ENCODE results near the gene WNT4.

Gene WNT4

DNA sequence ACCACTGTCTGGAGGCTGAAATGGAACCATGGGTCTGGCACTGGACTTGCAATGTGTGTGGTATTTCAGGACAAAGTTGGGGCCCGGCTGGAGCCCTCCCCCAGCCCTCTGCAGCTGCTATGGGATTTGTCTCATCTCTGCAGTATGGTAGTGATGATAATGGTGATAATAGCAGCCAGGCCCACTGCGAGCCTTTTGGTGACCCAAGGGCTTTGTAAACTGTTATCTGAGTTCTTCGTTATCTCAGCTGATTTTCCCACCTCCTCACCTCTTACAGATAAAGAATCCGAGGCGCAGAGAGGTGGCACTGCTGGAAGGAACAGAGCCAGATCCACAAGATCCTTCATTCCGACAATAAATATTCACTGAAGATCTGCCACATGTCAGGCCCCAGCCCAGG is 11.7 kb upstream of the WNT4 start:
- H3K27me3 ChIP-seq (ENCODE audit: insufficient read depth, low read length) = peaks cover 4% of the 10 kb centered on the region; the same call in 1 of the 2 replicates
- H3K4me2 ChIP-seq (ENCODE audit: low read length) = no peak overlapping the region
- TF ChIP-seq EZH2 (IDR thresholded peaks at IDR 0.05; ENCODE audit: borderline replicate concordance, low read length) = no peak
- TF ChIP-seq, protein P1, sequence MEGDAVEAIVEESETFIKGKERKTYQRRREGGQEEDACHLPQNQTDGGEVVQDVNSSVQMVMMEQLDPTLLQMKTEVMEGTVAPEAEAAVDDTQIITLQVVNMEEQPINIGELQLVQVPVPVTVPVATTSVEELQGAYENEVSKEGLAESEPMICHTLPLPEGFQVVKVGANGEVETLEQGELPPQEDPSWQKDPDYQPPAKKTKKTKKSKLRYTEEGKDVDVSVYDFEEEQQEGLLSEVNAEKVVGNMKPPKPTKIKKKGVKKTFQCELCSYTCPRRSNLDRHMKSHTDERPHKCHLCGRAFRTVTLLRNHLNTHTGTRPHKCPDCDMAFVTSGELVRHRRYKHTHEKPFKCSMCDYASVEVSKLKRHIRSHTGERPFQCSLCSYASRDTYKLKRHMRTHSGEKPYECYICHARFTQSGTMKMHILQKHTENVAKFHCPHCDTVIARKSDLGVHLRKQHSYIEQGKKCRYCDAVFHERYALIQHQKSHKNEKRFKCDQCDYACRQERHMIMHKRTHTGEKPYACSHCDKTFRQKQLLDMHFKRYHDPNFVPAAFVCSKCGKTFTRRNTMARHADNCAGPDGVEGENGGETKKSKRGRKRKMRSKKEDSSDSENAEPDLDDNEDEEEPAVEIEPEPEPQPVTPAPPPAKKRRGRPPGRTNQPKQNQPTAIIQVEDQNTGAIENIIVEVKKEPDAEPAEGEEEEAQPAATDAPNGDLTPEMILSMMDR (IDR thresholded peaks at IDR 0.05; ENCODE audit: low read length) = no peak
- no peak overlapping the region for H3K27ac ChIP-seq (ENCODE audit: low read depth, low read length, poor library complexity, severe bottlenecking)
- H3K36me3 ChIP-seq (ENCODE audit: insufficient read depth, low read length) = no peaks in the 10 kb centered on the region
- no peaks in the 10 kb centered on the region for H3K79me2 ChIP-seq (ENCODE audit: insufficient read depth, low read length)
- H2AFZ ChIP-seq (ENCODE audit: low read length) = no peak overlapping the region
- H4K20me1 ChIP-seq (ENCODE audit: insufficient read depth, low read length) = no peaks in the 10 kb centered on the region
- no peaks in the 10 kb centered on the region for H3F3A ChIP-seq (ENCODE audit: insufficient read depth, low read length)
- H3K9me2 ChIP-seq (ENCODE audit: low read depth, low read length) = no peaks in the 10 kb centered on the region
- H3K9ac ChIP-seq (ENCODE audit: low read length) = no peak overlapping the region
- no peaks in the 10 kb centered on the region for H3K9me3 ChIP-seq (ENCODE audit: low read length)
- no peaks in the 10 kb centered on the region for H3K4me1 ChIP-seq (ENCODE audit: insufficient read depth, low read length, severe bottlenecking)
- no peak overlapping the region for H3K4me3 ChIP-seq (ENCODE audit: low read depth, low read length, poor library complexity, severe bottlenecking)

DNA sequence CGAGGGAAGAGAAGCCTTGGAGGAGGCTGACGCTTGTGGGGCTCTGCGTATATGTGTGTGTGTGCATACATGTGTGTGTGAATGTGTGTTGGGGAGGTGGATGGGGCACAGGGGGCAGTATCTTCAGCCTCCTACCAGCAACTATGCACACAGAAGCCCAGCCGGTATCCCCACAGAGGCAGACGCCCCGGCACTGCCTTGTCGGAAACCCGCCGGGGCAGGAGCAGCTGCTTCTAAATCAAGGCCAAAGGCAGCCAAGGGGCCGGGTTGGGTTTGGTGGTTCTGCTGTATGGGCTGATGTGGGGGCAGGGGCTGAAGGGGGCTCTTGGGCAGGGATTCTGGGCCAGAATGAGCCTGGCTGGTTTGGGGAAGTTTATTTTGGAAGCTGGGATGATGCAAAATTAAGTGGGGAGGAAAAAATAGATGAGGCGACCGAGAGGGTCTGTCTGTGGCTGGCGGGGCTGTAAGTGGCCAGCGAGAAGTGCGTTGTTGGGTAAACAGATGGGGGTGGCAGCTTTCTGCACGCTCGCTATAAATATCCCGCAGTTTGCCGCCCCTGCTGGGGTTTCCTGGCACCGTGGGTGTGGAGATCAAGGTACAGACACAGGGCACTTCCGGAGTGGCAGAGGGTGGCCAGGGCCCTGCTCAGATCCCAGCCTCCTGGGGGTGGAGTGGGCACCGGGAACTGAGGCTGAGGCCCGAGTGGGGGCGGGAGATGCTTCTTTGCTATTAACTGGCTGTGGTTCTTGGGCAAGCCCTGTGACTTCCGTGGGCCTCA is 11.0 kb upstream of the WNT4 start:
- no peaks in the 10 kb centered on the region for H3F3A ChIP-seq (ENCODE audit: insufficient read depth, low read length)
- H3K9me2 ChIP-seq (ENCODE audit: low read depth, low read length) = no peaks in the 10 kb centered on the region
- H3K27me3 ChIP-seq (ENCODE audit: insufficient read depth, low read length) = peaks cover 4% of the 10 kb centered on the region; the same call in 1 of the 2 replicates
- H4K20me1 ChIP-seq (ENCODE audit: insufficient read depth, low read length) = no peaks in the 10 kb centered on the region
- no peaks in the 10 kb centered on the region for H3K4me1 ChIP-seq (ENCODE audit: insufficient read depth, low read length, severe bottlenecking)
- no peak overlapping the region for H3K9ac ChIP-seq (ENCODE audit: low read length)
- H3K4me3 ChIP-seq (ENCODE audit: low read depth, low read length, poor library complexity, severe bottlenecking) = no peak overlapping the region
- H3K36me3 ChIP-seq (ENCODE audit: insufficient read depth, low read length) = no peaks in the 10 kb centered on the region
- no peaks in the 10 kb centered on the region for H3K9me3 ChIP-seq (ENCODE audit: low read length)
- no peaks in the 10 kb centered on the region for H3K79me2 ChIP-seq (ENCODE audit: insufficient read depth, low read length)
- H3K4me2 ChIP-seq (ENCODE audit: low read length) = no peak overlapping the region
- H2AFZ ChIP-seq (ENCODE audit: low read length) = no peak overlapping the region
- TF ChIP-seq, protein P1 (IDR thresholded peaks at IDR 0.05; ENCODE audit: low read length) = no peak
- no peak for TF ChIP-seq EZH2 (IDR thresholded peaks at IDR 0.05; ENCODE audit: borderline replicate concordance, low read length)
- no peak overlapping the region for H3K27ac ChIP-seq (ENCODE audit: low read depth, low read length, poor library complexity, severe bottlenecking)

DNA sequence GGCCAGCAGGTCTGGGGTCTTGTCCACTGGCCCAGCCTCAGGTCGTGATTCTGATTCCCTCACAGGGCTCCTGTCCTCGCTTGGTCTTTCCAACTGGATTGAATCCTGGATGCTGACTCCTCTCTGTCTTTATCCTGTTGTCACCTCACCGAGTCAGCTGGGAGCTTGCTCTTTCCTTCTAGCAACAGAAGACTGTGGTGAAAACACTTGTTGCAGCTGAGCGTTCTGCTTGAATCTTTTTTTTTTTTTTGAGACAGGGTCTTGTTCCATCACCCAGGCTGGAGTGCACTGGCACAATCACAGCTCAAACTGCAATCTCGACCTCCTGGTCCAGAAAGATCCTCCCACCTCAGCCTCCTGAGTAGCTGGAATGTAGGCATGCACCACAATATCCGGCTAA is 8.0 kb upstream of the WNT4 start:
- Histone ChIP-seq H3K9ac (ENCODE audit: low read length) (no peak overlapping the region), H3F3A (ENCODE audit: insufficient read depth, low read length) (no peaks in the 10 kb centered on the region), H3K79me2 (ENCODE audit: insufficient read depth, low read length) (no peaks in the 10 kb centered on the region), H3K4me1 (ENCODE audit: insufficient read depth, low read length, severe bottlenecking) (no peaks in the 10 kb centered on the region), H3K4me2 (ENCODE audit: low read length) (no peak overlapping the region), H2AFZ (ENCODE audit: low read length) (no peak overlapping the region), H3K9me3 (ENCODE audit: low read length) (no peaks in the 10 kb centered on the region), H3K9me2 (ENCODE audit: low read depth, low read length) (no peaks in the 10 kb centered on the region), H4K20me1 (ENCODE audit: insufficient read depth, low read length) (no peaks in the 10 kb centered on the region), H3K27me3 (ENCODE audit: insufficient read depth, low read length) (peaks cover 4% of the 10 kb centered on the region; the same call in 1 of the 2 replicates), H3K4me3 (ENCODE audit: low read depth, low read length, poor library complexity, severe bottlenecking) (no peak overlapping the region), H3K36me3 (ENCODE audit: insufficient read depth, low read length) (no peaks in the 10 kb centered on the region), H3K27ac (ENCODE audit: low read depth, low read length, poor library complexity, severe bottlenecking) (no peak overlapping the region)
- no peak for TF ChIP-seq EZH2 (IDR thresholded peaks at IDR 0.05; ENCODE audit: borderline replicate concordance, low read length)
- TF ChIP-seq, protein P1 (IDR thresholded peaks at IDR 0.05; ENCODE audit: low read length) = no peak

All from OCI-LY1 (cell line).